BJ (cell line): ENCODE data around the gene SRRM5. TPM values are rescaled to one million over a fixed set of nuclear protein-coding genes. Genes with fewer than 3 reads are reported as not detected.

Experiments
- CTCF ChIA-PET: fragments of 350-600 bp; formaldehyde crosslinking; extraction: SDS; loops from one replicate; lab custom pipeline; 2021; ENCODE audit warnings: antibody characterized with exemption, inconsistent platforms; lab: Yijun Ruan, JAX
- POLR2A ChIA-PET: fragments of 300-600 bp; sonication (Branson Sonifier 250); formaldehyde crosslinking; extraction: SDS; loops from one replicate; lab custom pipeline; 2021; ENCODE audit warnings: antibody characterized with exemption; lab: Charles Lee
- DNase-seq: peaks from one replicate; pipeline ENCODE4 v3.0.0-alpha.2; 2011; ENCODE audit warnings: low read depth
- H3K27me3 ChIP-seq: 2 replicates; pipeline ENCODE4 v1.6.0; 2011; ENCODE audit warnings: low read length; ENCODE audit not compliant: control insufficient read depth, insufficient read depth
- H3K36me3 ChIP-seq: 2 replicates; pipeline ENCODE4 v1.5.1; 2011; ENCODE audit warnings: low read length; ENCODE audit not compliant: control insufficient read depth, insufficient read depth
- H3K4me3 ChIP-seq: 2 replicates; pipeline ENCODE4 v1.5.1; 2011; ENCODE audit warnings: low read depth, mild to moderate bottlenecking, control low read depth, low read length
- CTCF ChIP-seq: IDR thresholded peaks from 2 replicates; pipeline ENCODE4 v1.5.1; 2011; ENCODE audit warnings: low read depth, mild to moderate bottlenecking, control low read depth, inconsistent platforms, low read length, moderate library complexity; ENCODE audit not compliant: insufficient read depth
- polyA plus RNA-seq: library from polyadenylated mRNA; depleted of rRNA; stranded (reverse); fragments of >200 nt; gene quantifications from 2 replicates; pipeline ENCODE4 v1.2.3, GENCODE V29; 2011

The SRRM5 gene
- polyA plus RNA-seq, 1 experiment: 0.04 TPM

- no peak overlapping the region for H3K4me3 ChIP-seq
- peaks cover 17% of the 10 kb centered on the region for H3K27me3 ChIP-seq
- ChIA-PET CTCF (interaction anchor here (0.6 kb wide), 1 partner anchor 162 kb away, joined by 4 read pairs; no protein-coding TSS in a partner anchor), POLR2A (no interaction called here)
- DNase-seq: no peak
- no peaks in the 10 kb centered on the region for H3K36me3 ChIP-seq
- no peak for TF ChIP-seq CTCF
Measured at GRCh38 chr19:43636121-43636683, 24.3 kb downstream of the SRRM5 start.

- ChIA-PET POLR2A (no interaction called here), CTCF (interaction anchor here (1.3 to 1.8 kb wide), 2 partner anchors 14 to 42 kb away, joined by 3 to 7 read pairs; partner anchors contain the start of genes IRGQ and ZNF576)
- H3K4me3 ChIP-seq: no peak overlapping the region
Measured at GRCh38 chr19:43638214-43638994, 26.5 kb downstream of the SRRM5 start.

GRCh38 chr19:43638995-43639518, 27.2 kb downstream of the SRRM5 start:
- CTCF ChIA-PET: no interaction called here
- DNase-seq: no peak
- POLR2A ChIA-PET: no interaction called here
- Histone ChIP-seq H3K27me3 (peaks cover 17% of the 10 kb centered on the region), H3K36me3 (no peaks in the 10 kb centered on the region), H3K4me3 (peak overlapping the region; percentile 4; the same call in 1 of the 2 replicates)
- no peak for TF ChIP-seq CTCF

More at GRCh38 chr19:43638214-43638994, 26.5 kb downstream of the SRRM5 start:
- Histone ChIP-seq H3K27me3 (peaks cover 17% of the 10 kb centered on the region), H3K36me3 (no peaks in the 10 kb centered on the region)
- TF ChIP-seq CTCF: no peak
- DNase-seq: no peak

- Histone ChIP-seq H3K4me3 (peak within 1 kb of the TSS; percentile 62), H3K36me3 (no peaks in the 10 kb centered on the region), H3K27me3 (peaks cover 17% of the 10 kb centered on the region)
- ChIA-PET POLR2A (no interaction called here), CTCF (no interaction called here)
- no peak for DNase-seq
- no peak for TF ChIP-seq CTCF
Measured at GRCh38 chr19:43639519-43640423, 27.9 kb downstream of the SRRM5 start, which contains the start of gene CADM4. Gene CADM4, minus strand, starts transcription at chr19:43639850. Its CDS starts 60 bp downstream, at chr19:43639790.
